Measurements from ENCODE around the gene CA12.

DNA sequence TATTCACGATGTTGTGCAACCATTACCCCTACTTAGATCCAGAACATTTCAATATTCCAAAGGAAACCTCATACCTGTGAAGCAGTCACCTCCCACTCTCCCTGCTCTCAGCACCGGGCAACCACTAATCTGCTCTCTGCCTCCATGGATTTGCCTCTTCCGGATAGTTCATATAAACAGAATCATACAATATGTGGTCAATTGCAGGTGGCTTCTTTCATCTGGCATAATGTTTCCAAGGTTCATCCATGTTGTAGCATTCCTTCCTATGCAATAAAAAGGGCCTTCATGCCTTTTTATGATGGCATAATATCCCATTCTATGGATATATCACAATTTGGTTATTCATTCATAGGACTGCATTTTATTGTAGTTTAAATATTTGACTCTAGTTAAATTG, 23.9 kb downstream of the CA12 start:
- TF ChIP-seq, protein P1, sequence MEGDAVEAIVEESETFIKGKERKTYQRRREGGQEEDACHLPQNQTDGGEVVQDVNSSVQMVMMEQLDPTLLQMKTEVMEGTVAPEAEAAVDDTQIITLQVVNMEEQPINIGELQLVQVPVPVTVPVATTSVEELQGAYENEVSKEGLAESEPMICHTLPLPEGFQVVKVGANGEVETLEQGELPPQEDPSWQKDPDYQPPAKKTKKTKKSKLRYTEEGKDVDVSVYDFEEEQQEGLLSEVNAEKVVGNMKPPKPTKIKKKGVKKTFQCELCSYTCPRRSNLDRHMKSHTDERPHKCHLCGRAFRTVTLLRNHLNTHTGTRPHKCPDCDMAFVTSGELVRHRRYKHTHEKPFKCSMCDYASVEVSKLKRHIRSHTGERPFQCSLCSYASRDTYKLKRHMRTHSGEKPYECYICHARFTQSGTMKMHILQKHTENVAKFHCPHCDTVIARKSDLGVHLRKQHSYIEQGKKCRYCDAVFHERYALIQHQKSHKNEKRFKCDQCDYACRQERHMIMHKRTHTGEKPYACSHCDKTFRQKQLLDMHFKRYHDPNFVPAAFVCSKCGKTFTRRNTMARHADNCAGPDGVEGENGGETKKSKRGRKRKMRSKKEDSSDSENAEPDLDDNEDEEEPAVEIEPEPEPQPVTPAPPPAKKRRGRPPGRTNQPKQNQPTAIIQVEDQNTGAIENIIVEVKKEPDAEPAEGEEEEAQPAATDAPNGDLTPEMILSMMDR (IDR thresholded peaks at IDR 0.05), result no peak
- TF ChIP-seq EP300 (IDR thresholded peaks at IDR 0.05), result no peak

Data from ovary (tissue), 3 donors.